IgD-negative memory B cell (primary cell): Measurements from ENCODE around the gene ATOH8. TPM values are rescaled to one million over a fixed set of nuclear protein-coding genes. Genes with fewer than 3 reads are reported as not detected.

ENCODE experiments used
- H3K27ac Mint-ChIP-seq, 3 donors: one replicate each; pipeline ENCODE4 v1.8.0; 2020 to 2022; ENCODE audit warnings: mild to moderate bottlenecking in 3 of 3, mixed read lengths in 3 of 3, moderate library complexity in 1 of 3
- H3K27me3 Mint-ChIP-seq: one replicate; pipeline ENCODE4 v1.8.0; 2021; ENCODE audit warnings: mixed read lengths
- H3K36me3 Mint-ChIP-seq: one replicate; pipeline ENCODE4 v1.8.0; 2020; ENCODE audit warnings: mild to moderate bottlenecking, mixed read lengths
- H3K4me1 Mint-ChIP-seq, 3 donors: one replicate each; pipeline ENCODE4 v1.8.0; 2020 to 2022; ENCODE audit warnings: mixed read lengths in 3 of 3, mild to moderate bottlenecking in 1 of 3
- H3K4me3 Mint-ChIP-seq, 4 donors: one replicate each; pipeline ENCODE4 v1.8.0; 2020 to 2022; ENCODE audit warnings: mild to moderate bottlenecking in 4 of 4, mixed read lengths in 4 of 4, moderate library complexity in 3 of 4
- H3K9me3 Mint-ChIP-seq, 3 donors: one replicate each; pipeline ENCODE4 v1.8.0; 2020 to 2021; ENCODE audit warnings: mixed read lengths in 3 of 3, mild to moderate bottlenecking in 1 of 3
- polyA plus RNA-seq: library from polyadenylated mRNA; unstranded; fragments of 300-500 nt; fragmentation: Illumina TruSeq; gene quantifications from one replicate; pipeline ENCODE4 v1.2.3, GENCODE V29; 2021

ATOH8 gene
- polyA plus RNA-seq, 1 donor from 2014 or later, result not detected

- Mint-ChIP-seq H3K27ac (no peak overlapping the region), H3K27me3 (peaks cover 27% of the 10 kb centered on the region), H3K4me1 (peaks cover 0 to 5% (median 0%) of the 10 kb centered on the region in 3 donors), H3K36me3 (no peaks in the 10 kb centered on the region), H3K9me3 (no peaks in the 10 kb centered on the region), H3K4me3 (no peak overlapping the region)
Observed at GRCh38 chr2:85737481-85737880, 16.3 kb upstream of the ATOH8 start.

GRCh38 chr2:85737961-85738360 is 15.8 kb upstream of the ATOH8 start:
- Mint-ChIP-seq H3K27me3 (peaks cover 30% of the 10 kb centered on the region), H3K36me3 (no peaks in the 10 kb centered on the region), H3K27ac (no peak overlapping the region), H3K4me1 (peaks cover 0 to 5% (median 0%) of the 10 kb centered on the region in 3 donors), H3K4me3 (no peak overlapping the region), H3K9me3 (no peaks in the 10 kb centered on the region)

- no peaks in the 10 kb centered on the region for H3K9me3 Mint-ChIP-seq
- H3K36me3 Mint-ChIP-seq, result no peaks in the 10 kb centered on the region
- no peak overlapping the region for H3K4me3 Mint-ChIP-seq
- peaks cover 37% of the 10 kb centered on the region for H3K27me3 Mint-ChIP-seq
- H3K4me1 Mint-ChIP-seq, result peaks cover 4 to 7% (median 6%) of the 10 kb centered on the region in 3 donors
- no peak overlapping the region for H3K27ac Mint-ChIP-seq
Observed at GRCh38 chr2:85740193-85740592, 13.6 kb upstream of the ATOH8 start.

GRCh38 chr2:85741211-85741832 is 12.5 kb upstream of the ATOH8 start:
- H3K9me3 Mint-ChIP-seq, result no peaks in the 10 kb centered on the region
- H3K36me3 Mint-ChIP-seq, result no peaks in the 10 kb centered on the region
- H3K27me3 Mint-ChIP-seq, result peaks cover 33% of the 10 kb centered on the region
- peaks cover 7 to 13% (median 7%) of the 10 kb centered on the region in 3 donors for H3K4me1 Mint-ChIP-seq
- no peak overlapping the region for H3K4me3 Mint-ChIP-seq
- H3K27ac Mint-ChIP-seq, result no peak overlapping the region

GRCh38 chr2:85741833-85742455 is 11.8 kb upstream of the ATOH8 start:
- Mint-ChIP-seq H3K4me1 (peaks cover 7 to 15% (median 7%) of the 10 kb centered on the region in 3 donors), H3K27ac (no peak overlapping the region), H3K36me3 (no peaks in the 10 kb centered on the region), H3K4me3 (peak overlapping the region in 1 of 4 donors; percentile 14), H3K27me3 (peaks cover 30% of the 10 kb centered on the region), H3K9me3 (no peaks in the 10 kb centered on the region)

- Mint-ChIP-seq H3K27me3 (peaks cover 33% of the 10 kb centered on the region), H3K4me3 (no peak overlapping the region), H3K9me3 (peaks cover 0 to 6% (median 3%) of the 10 kb centered on the region in 3 donors), H3K27ac (no peak overlapping the region), H3K36me3 (no peaks in the 10 kb centered on the region), H3K4me1 (peaks cover 17 to 26% (median 18%) of the 10 kb centered on the region in 3 donors)
Observed at GRCh38 chr2:85743304-85743978, 10.3 kb upstream of the ATOH8 start.

GRCh38 chr2:85744055-85744454 is 9.7 kb upstream of the ATOH8 start:
- H3K4me1 Mint-ChIP-seq, result peaks cover 17 to 29% (median 18%) of the 10 kb centered on the region in 3 donors
- H3K27me3 Mint-ChIP-seq, result peaks cover 33% of the 10 kb centered on the region
- no peak overlapping the region for H3K27ac Mint-ChIP-seq

GRCh38 chr2:85744741-85745601 is 8.8 kb upstream of the ATOH8 start:
- peaks cover 33% of the 10 kb centered on the region for H3K27me3 Mint-ChIP-seq
- H3K9me3 Mint-ChIP-seq, result peaks cover 0 to 8% (median 3%) of the 10 kb centered on the region in 3 donors

More at GRCh38 chr2:85744055-85744454, 9.7 kb upstream of the ATOH8 start:
- H3K4me3 Mint-ChIP-seq, result no peak overlapping the region
- H3K9me3 Mint-ChIP-seq, result peaks cover 0 to 8% (median 3%) of the 10 kb centered on the region in 3 donors
- H3K36me3 Mint-ChIP-seq, result no peaks in the 10 kb centered on the region

GRCh38 chr2:85745619-85746018 is 8.2 kb upstream of the ATOH8 start:
- H3K4me1 Mint-ChIP-seq, result peaks cover 17 to 31% (median 23%) of the 10 kb centered on the region in 3 donors
- peak overlapping the region in 2 of 4 donors; percentile 18 to 28 for H3K4me3 Mint-ChIP-seq
- peaks cover 33% of the 10 kb centered on the region for H3K27me3 Mint-ChIP-seq
- H3K9me3 Mint-ChIP-seq, result peaks cover 0 to 8% (median 3%) of the 10 kb centered on the region in 3 donors
- no peak overlapping the region for H3K27ac Mint-ChIP-seq
- H3K36me3 Mint-ChIP-seq, result no peaks in the 10 kb centered on the region

More at GRCh38 chr2:85744741-85745601, 8.8 kb upstream of the ATOH8 start:
- Mint-ChIP-seq H3K4me1 (peaks cover 17 to 31% (median 18%) of the 10 kb centered on the region in 3 donors), H3K36me3 (no peaks in the 10 kb centered on the region), H3K4me3 (peak overlapping the region in 1 of 4 donors; percentile 18), H3K27ac (no peak overlapping the region)

GRCh38 chr2:85746321-85747004 is 7.3 kb upstream of the ATOH8 start:
- Mint-ChIP-seq H3K27ac (no peak overlapping the region), H3K4me1 (peaks cover 17 to 31% (median 23%) of the 10 kb centered on the region in 3 donors), H3K27me3 (peaks cover 29% of the 10 kb centered on the region), H3K36me3 (no peaks in the 10 kb centered on the region), H3K9me3 (peaks cover 0 to 8% (median 3%) of the 10 kb centered on the region in 3 donors), H3K4me3 (peak overlapping the region in 1 of 4 donors; percentile 73)

GRCh38 chr2:85747441-85747840 is 6.3 kb upstream of the ATOH8 start:
- Mint-ChIP-seq H3K36me3 (no peaks in the 10 kb centered on the region), H3K4me1 (peaks cover 17 to 31% (median 23%) of the 10 kb centered on the region in 3 donors), H3K27ac (no peak overlapping the region), H3K9me3 (peaks cover 0 to 8% (median 3%) of the 10 kb centered on the region in 3 donors), H3K4me3 (peak overlapping the region in 1 of 4 donors; percentile 55), H3K27me3 (peaks cover 26% of the 10 kb centered on the region)

GRCh38 chr2:85748039-85748734 is 5.6 kb upstream of the ATOH8 start:
- Mint-ChIP-seq H3K4me3 (peak overlapping the region in 2 of 4 donors; percentile 0 to 76), H3K4me1 (peaks cover 17 to 32% (median 23%) of the 10 kb centered on the region in 3 donors), H3K27me3 (peaks cover 25% of the 10 kb centered on the region), H3K9me3 (peaks cover 0 to 8% (median 3%) of the 10 kb centered on the region in 3 donors), H3K36me3 (no peaks in the 10 kb centered on the region), H3K27ac (no peak overlapping the region)

- Mint-ChIP-seq H3K27ac (no peak overlapping the region), H3K9me3 (peaks cover 0 to 8% (median 3%) of the 10 kb centered on the region in 3 donors), H3K4me3 (no peak overlapping the region), H3K27me3 (peaks cover 18% of the 10 kb centered on the region), H3K36me3 (no peaks in the 10 kb centered on the region), H3K4me1 (peaks cover 17 to 32% (median 23%) of the 10 kb centered on the region in 3 donors)
Observed at GRCh38 chr2:85748985-85749875, 4.6 kb upstream of the ATOH8 start.
